Endothelial cell of umbilical vein (primary cell): ENCODE data around the gene HBP1. TPM values are rescaled to one million over a fixed set of nuclear protein-coding genes. Genes with fewer than 3 reads are reported as not detected.

Source experiments
- BruUV-seq: library from RNA; stranded (reverse); fragments of 400-500 nt; replicated peaks from 2 replicates; lab custom pipeline; 2021; lab: Mats Ljungman, UMichigan
- CTCF ChIA-PET: fragments of 300-600, 350-600 bp; sonication (Branson Sonifier 250); formaldehyde crosslinking; loops from one replicate; lab custom pipeline; 2021; ENCODE audit warnings: antibody characterized with exemption, inconsistent platforms; lab: Charles Lee
- POLR2A ChIA-PET: fragments of 300-600, 350-600 bp; sonication (Branson Sonifier 250); formaldehyde crosslinking; loops from one replicate; lab custom pipeline; 2021; ENCODE audit warnings: antibody characterized with exemption, inconsistent platforms; lab: Charles Lee
- DNase-seq: peaks from one replicate; pipeline ENCODE4 v3.0.0-alpha.2; 2011; ENCODE audit warnings: low read depth, low spot score
- FAIRE-seq: peaks from 2 replicates; lab custom pipeline; 2011; peaks lifted over from hg19 to GRCh38; lab: Jason Lieb, UNC
- H2AFZ ChIP-seq: 2 replicates; pipeline ENCODE4 v1.6.0; 2012; ENCODE audit warnings: low read depth, low read length, control low read depth, inconsistent platforms
- H3K27ac ChIP-seq: 2 replicates; pipeline ENCODE4 v1.5.1; 2011; ENCODE audit warnings: low read depth, mild to moderate bottlenecking, control low read depth, low read length, moderate library complexity; ENCODE audit not compliant: insufficient read depth
- H3K27me3 ChIP-seq, 2 experiments: 2 replicates each; pipeline versions ENCODE4 v1.6.0 to v1.6.1; 2011; ENCODE audit warnings: low read length in 2 of 2, mixed read lengths in 1 of 2; ENCODE audit not compliant: control insufficient read depth in 2 of 2, insufficient read depth in 2 of 2
- H3K36me3 ChIP-seq, 2 experiments: 2 replicates in 1 of 2; 3 replicates in 1 of 2; pipeline ENCODE4 v1.5.1; 2011; ENCODE audit warnings: low read length in 2 of 2, mild to moderate bottlenecking in 1 of 2, moderate library complexity in 1 of 2; ENCODE audit not compliant: control insufficient read depth in 2 of 2, insufficient read depth in 2 of 2; ENCODE audit errors: extremely low read depth in 1 of 2
- H3K4me1 ChIP-seq: 3 replicates; pipeline ENCODE4 v1.5.1; 2011; ENCODE audit warnings: mild to moderate bottlenecking, low read length; ENCODE audit not compliant: control insufficient read depth, insufficient read depth; ENCODE audit errors: extremely low read depth
- H3K4me2 ChIP-seq: 2 replicates; pipeline ENCODE4 v1.6.1; 2011; ENCODE audit warnings: low read length, control low read depth, mixed read lengths; ENCODE audit not compliant: insufficient read depth
- H3K4me3 ChIP-seq, 3 experiments: fragments of 200-600 bp in 1 of 3; sonication (generic), shearing (Covaris generic) in 1 of 3; replicated peaks in 1 of 3; 2 replicates each; pipeline ENCODE4 v1.5.1; 2011 to 2016; ENCODE audit warnings: control low read depth in 3 of 3, low read length in 3 of 3, mild to moderate bottlenecking in 2 of 3, inconsistent platforms in 1 of 3, low read depth in 1 of 3, moderate library complexity in 1 of 3; ENCODE audit not compliant: insufficient read depth in 1 of 3
- H3K79me2 ChIP-seq: 2 replicates; pipeline ENCODE4 v1.6.0; 2012; ENCODE audit warnings: low read length, inconsistent platforms; ENCODE audit not compliant: control insufficient read depth, insufficient read depth
- H3K9ac ChIP-seq: replicated peaks from 2 replicates; pipeline ENCODE3; 2011; ENCODE audit warnings: low read length, control low read depth; ENCODE audit not compliant: insufficient read depth; ENCODE audit errors: extremely low read depth
- H3K9me1 ChIP-seq: replicated peaks from 3 replicates; pipeline ENCODE4 v1.6.0; 2011; ENCODE audit warnings: mild to moderate bottlenecking, low read length; ENCODE audit not compliant: control insufficient read depth, insufficient read depth; ENCODE audit errors: extremely low read depth
- H3K9me3 ChIP-seq: replicated peaks from 2 replicates; pipeline ENCODE4 v1.5.1; 2012; ENCODE audit warnings: low read length, inconsistent platforms; ENCODE audit not compliant: control insufficient read depth, insufficient read depth
- H4K20me1 ChIP-seq: replicated peaks from 2 replicates; pipeline ENCODE3; 2011; ENCODE audit warnings: mild to moderate bottlenecking, low read length; ENCODE audit not compliant: control insufficient read depth, insufficient read depth; ENCODE audit errors: extremely low read depth
- EZH2 ChIP-seq: IDR thresholded peaks from 2 replicates; pipeline ENCODE4 v1.6.1; 2012; ENCODE audit warnings: borderline replicate concordance, low read depth, mild to moderate bottlenecking, moderate library complexity, low read length, inconsistent platforms; ENCODE audit not compliant: severe bottlenecking
- FOS ChIP-seq: IDR thresholded peaks from 2 replicates; pipeline ENCODE4 v1.6.1; 2011; ENCODE audit warnings: mild to moderate bottlenecking, low read length, moderate library complexity, borderline replicate concordance; ENCODE audit not compliant: insufficient read depth
- GATA2 ChIP-seq: IDR thresholded peaks from 2 replicates; pipeline ENCODE4 v1.7.0; 2011; ENCODE audit warnings: low read depth, mild to moderate bottlenecking, moderate library complexity, mixed read lengths, low read length; ENCODE audit not compliant: insufficient read length, insufficient read depth
- JUN ChIP-seq: IDR thresholded peaks from 2 replicates; pipeline ENCODE4 v1.6.1; 2011; ENCODE audit warnings: borderline replicate concordance, low read depth; ENCODE audit not compliant: insufficient read length, insufficient read depth
- MYC ChIP-seq: IDR thresholded peaks from one replicate; pipeline ENCODE4 v1.6.1; 2011; ENCODE audit warnings: mild to moderate bottlenecking, low read depth, low read length
- POLR2A ChIP-seq: IDR thresholded peaks from 2 replicates; pipeline ENCODE4 v1.6.1; 2012; ENCODE audit warnings: low read depth, mild to moderate bottlenecking, control low read depth, low read length
- POLR2AphosphoS5 ChIP-seq: IDR thresholded peaks from 2 replicates; pipeline ENCODE4 v1.6.1; 2012; ENCODE audit warnings: low read depth, mild to moderate bottlenecking, control low read depth, low read length, moderate library complexity; ENCODE audit not compliant: insufficient read depth
- dilution Hi-C: fragments of 300-500 bp; cut with MboI; formaldehyde crosslinking; loops from one replicate; pipeline ENCODE4 v1.15.0; 2019; ENCODE audit warnings: low sequenced_read_pairs; ENCODE audit not compliant: extremely low pct_ligation_motif_present
- intact Hi-C: fragments of 100-400 bp; cut with micrococcal nuclease; formaldehyde crosslinking; loops from one replicate; pipeline ENCODE4 v1.10.0; 2022
- polyA plus RNA-seq, 4 experiments: library from polyadenylated mRNA; depleted of rRNA in 3 of 4; stranded (reverse) in 3 of 4; unstranded in 1 of 4; fragments of >200 nt; gene quantifications; 2 replicates each; pipeline versions ENCODE4 v1.2.1 to v1.2.3, GENCODE V29; 2011 to 2012; ENCODE audit warnings: missing spikeins in 1 of 4
- total RNA-seq: library from RNA; stranded (reverse); gene quantifications from 2 replicates; pipeline ENCODE4 v1.2.3, GENCODE V29; 2021
- TF ChIP-seq, protein P1 (sequence below): IDR thresholded peaks from 2 replicates; pipeline ENCODE4 v1.6.1; 2011; ENCODE audit not compliant: insufficient read depth, insufficient read length
- TF ChIP-seq, protein P2 (sequence below), 2 donors: IDR thresholded peaks; 1 replicate in 1 of 2; 2 replicates in 1 of 2; pipeline ENCODE4 v1.5.1; 2011; ENCODE audit warnings: low read length in 2 of 2, mild to moderate bottlenecking in 2 of 2, moderate library complexity in 2 of 2, control low read depth in 1 of 2, inconsistent platforms in 1 of 2, low read depth in 1 of 2; ENCODE audit not compliant: insufficient read depth in 1 of 2; ENCODE audit errors: extremely low read depth in 1 of 2

The HBP1 gene
- total and polyA plus RNA-seq, 2 donors (not counting 3 experiments of a cell fraction or from before 2014, with no cell fraction given) = 49.6 to 63.4 TPM

DNA sequence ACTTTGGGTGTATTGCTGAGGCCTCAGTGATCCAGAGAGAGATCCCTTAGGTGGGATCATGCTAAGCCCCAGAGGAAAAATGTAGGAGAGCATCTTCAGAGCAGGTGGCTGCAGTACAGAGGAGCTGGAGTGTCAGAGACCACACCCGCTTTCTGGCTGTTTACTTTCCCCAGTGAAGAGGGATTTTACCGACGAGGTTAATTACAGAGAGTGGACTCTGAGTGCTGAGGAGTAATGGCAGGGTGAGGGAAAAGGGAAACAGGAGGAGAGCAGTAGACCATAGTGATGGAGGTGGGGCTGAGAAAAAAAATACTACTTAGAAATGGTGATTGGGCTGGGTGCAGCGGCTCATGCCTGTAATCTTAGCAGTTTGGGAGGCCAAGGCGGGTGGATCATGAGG, 43.3 kb upstream of the HBP1 start:
- POLR2A ChIA-PET = no interaction called here
- TF ChIP-seq JUN = no peak
- TF ChIP-seq, protein P1, sequence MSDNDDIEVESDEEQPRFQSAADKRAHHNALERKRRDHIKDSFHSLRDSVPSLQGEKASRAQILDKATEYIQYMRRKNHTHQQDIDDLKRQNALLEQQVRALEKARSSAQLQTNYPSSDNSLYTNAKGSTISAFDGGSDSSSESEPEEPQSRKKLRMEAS = no peak
- no peak for TF ChIP-seq MYC
- no peak for TF ChIP-seq POLR2A
- no peak for TF ChIP-seq GATA2
- TF ChIP-seq FOS = no peak
- TF ChIP-seq EZH2 = no peak
- TF ChIP-seq, protein P2, sequence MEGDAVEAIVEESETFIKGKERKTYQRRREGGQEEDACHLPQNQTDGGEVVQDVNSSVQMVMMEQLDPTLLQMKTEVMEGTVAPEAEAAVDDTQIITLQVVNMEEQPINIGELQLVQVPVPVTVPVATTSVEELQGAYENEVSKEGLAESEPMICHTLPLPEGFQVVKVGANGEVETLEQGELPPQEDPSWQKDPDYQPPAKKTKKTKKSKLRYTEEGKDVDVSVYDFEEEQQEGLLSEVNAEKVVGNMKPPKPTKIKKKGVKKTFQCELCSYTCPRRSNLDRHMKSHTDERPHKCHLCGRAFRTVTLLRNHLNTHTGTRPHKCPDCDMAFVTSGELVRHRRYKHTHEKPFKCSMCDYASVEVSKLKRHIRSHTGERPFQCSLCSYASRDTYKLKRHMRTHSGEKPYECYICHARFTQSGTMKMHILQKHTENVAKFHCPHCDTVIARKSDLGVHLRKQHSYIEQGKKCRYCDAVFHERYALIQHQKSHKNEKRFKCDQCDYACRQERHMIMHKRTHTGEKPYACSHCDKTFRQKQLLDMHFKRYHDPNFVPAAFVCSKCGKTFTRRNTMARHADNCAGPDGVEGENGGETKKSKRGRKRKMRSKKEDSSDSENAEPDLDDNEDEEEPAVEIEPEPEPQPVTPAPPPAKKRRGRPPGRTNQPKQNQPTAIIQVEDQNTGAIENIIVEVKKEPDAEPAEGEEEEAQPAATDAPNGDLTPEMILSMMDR (IDR thresholded peaks at IDR 0.05; ENCODE audit: extremely low read depth in 1 of 2, insufficient read depth in 1 of 2, low read depth in 1 of 2, low read length in 2 of 2) = no peak
- TF ChIP-seq POLR2AphosphoS5 = no peak
- H3K4me2 ChIP-seq = no peak overlapping the region
- H3K27me3 ChIP-seq = no peaks in the 10 kb centered on the region
- CTCF ChIA-PET = interaction anchor here (2.1 kb wide), 1 partner anchor 178 kb away, joined by 5 read pairs; no protein-coding TSS in a partner anchor
- no peak overlapping the region for H3K27ac ChIP-seq
- H3K9me1 ChIP-seq = no peaks in the 10 kb centered on the region
- no peak overlapping the region for H3K4me3 ChIP-seq
- no peaks in the 10 kb centered on the region for H3K4me1 ChIP-seq
- no peak for DNase-seq
- FAIRE-seq = no peak
- no peaks in the 10 kb centered on the region for H3K79me2 ChIP-seq
- H4K20me1 ChIP-seq = no peaks in the 10 kb centered on the region
- H2AFZ ChIP-seq = no peak overlapping the region
- no TSS peak for BruUV-seq
- intact Hi-C loops (no loop called here), dilution Hi-C loops (no loop called here)
- H3K9ac ChIP-seq = no peak overlapping the region
- no peaks in the 10 kb centered on the region for H3K36me3 ChIP-seq
- H3K9me3 ChIP-seq = no peaks in the 10 kb centered on the region
